Endodermal cell (in vitro differentiated cells): ENCODE results near the gene HS3ST3B1. TPM values are rescaled to one million over a fixed set of nuclear protein-coding genes. Genes with fewer than 3 reads are reported as not detected.

Experiments used
- DNase-seq: peaks from one replicate; pipeline ENCODE4 v3.0.0-alpha.2; 2017
- H3K27ac ChIP-seq: 2 replicates; pipeline ENCODE4 v1.5.1; 2013; ENCODE audit warnings: mild to moderate bottlenecking, low read depth, low read length, moderate library complexity
- H3K27me3 ChIP-seq: 2 replicates; pipeline ENCODE4 v1.6.1; 2013; ENCODE audit warnings: mild to moderate bottlenecking, low read length, moderate library complexity; ENCODE audit not compliant: insufficient read depth, control insufficient read depth, poor library complexity, severe bottlenecking
- H3K36me3 ChIP-seq: 2 replicates; pipeline ENCODE4 v1.7.0; 2013; ENCODE audit warnings: mild to moderate bottlenecking, low read length, moderate library complexity; ENCODE audit not compliant: control insufficient read depth, insufficient read depth
- H3K4me1 ChIP-seq: one replicate; pipeline ENCODE4 v1.7.0; 2013; ENCODE audit warnings: low read length; ENCODE audit not compliant: control insufficient read depth, insufficient read depth
- H3K4me3 ChIP-seq: 2 replicates; pipeline ENCODE4 v1.5.1; 2013; ENCODE audit warnings: mild to moderate bottlenecking, low read length, moderate library complexity
- H3K9ac ChIP-seq: 2 replicates; pipeline ENCODE4 v1.6.1; 2013; ENCODE audit warnings: mild to moderate bottlenecking, low read length, moderate library complexity; ENCODE audit not compliant: poor library complexity, severe bottlenecking; ENCODE audit errors: extremely low read depth
- H3K9me3 ChIP-seq: 2 replicates; pipeline ENCODE4 v1.6.1; 2013; ENCODE audit warnings: mild to moderate bottlenecking, low read length, moderate library complexity; ENCODE audit not compliant: control insufficient read depth
- H3K27ac Mint-ChIP-seq: 2 replicates; pipeline ENCODE4 v1.8.0; 2020; ENCODE audit warnings: mixed read lengths
- H3K27me3 Mint-ChIP-seq: 2 replicates; pipeline ENCODE4 v1.8.0; 2021; ENCODE audit warnings: mild to moderate bottlenecking, mixed read lengths; ENCODE audit not compliant: insufficient read depth
- H3K36me3 Mint-ChIP-seq: 2 replicates; pipeline ENCODE4 v1.8.0; 2020; ENCODE audit warnings: low read depth, mixed read lengths
- H3K4me1 Mint-ChIP-seq: 2 replicates; pipeline ENCODE4 v1.8.0; 2020; ENCODE audit warnings: mixed read lengths
- H3K4me3 Mint-ChIP-seq: 2 replicates; pipeline ENCODE4 v1.8.0; 2020; ENCODE audit warnings: mild to moderate bottlenecking, moderate library complexity, mixed read lengths
- H3K9me3 Mint-ChIP-seq: 2 replicates; pipeline ENCODE4 v1.8.0; 2020; ENCODE audit warnings: mild to moderate bottlenecking, mixed read lengths
- CTCF ChIP-seq: fragments of 200-600 bp; sonication (generic); conservative IDR thresholded peaks from 2 replicates; pipeline ENCODE4 v1.5.0; 2021; ENCODE audit warnings: antibody characterized with exemption, mild to moderate bottlenecking
- WGBS, 2 experiments: methylation state at CpG; one replicate each; pipeline versions ENCODE4 v1.1.5 to v1.1.7; 2013; ENCODE audit warnings: missing lambda C conversion rate in 2 of 2, mixed read lengths in 1 of 2; ENCODE audit not compliant: insufficient coverage in 1 of 2, insufficient read length in 1 of 2; 5-methylcytosine and 5-hydroxymethylcytosine counted together
- total RNA-seq, 2 donors: library from RNA; stranded (reverse); fragmentation: NEBNext Ultra II Directional in 1 of 2; extraction: Animal tissue kit (Norgen Biotek cat#: 25700) in 1 of 2; gene quantifications; 2 replicates in 1 of 2; 3 replicates in 1 of 2; pipeline ENCODE4 v1.2.1, GENCODE V29; 2021

Gene HS3ST3B1
- total RNA-seq, 2 donors from 2014 or later = 5.6 to 6.9 TPM

GRCh38 chr17:14331982-14332298, 31.1 kb downstream of the HS3ST3B1 start:
- Histone ChIP-seq H3K27me3 (no peaks in the 10 kb centered on the region), H3K27ac (peak overlapping the region; percentile 5), H3K4me1 (peaks cover 19% of the 10 kb centered on the region), H3K4me3 (no peak overlapping the region), H3K36me3 (no peaks in the 10 kb centered on the region), H3K9me3 (no peaks in the 10 kb centered on the region), H3K9ac (no peak overlapping the region)
- Mint-ChIP-seq H3K9me3 (no peaks in the 10 kb centered on the region), H3K27ac (no peak overlapping the region), H3K4me3 (no peak overlapping the region), H3K4me1 (peaks cover 64% of the 10 kb centered on the region), H3K27me3 (peaks cover 26% of the 10 kb centered on the region), H3K36me3 (no peaks in the 10 kb centered on the region)
- DNase-seq = no peak
- 40 to 70% methylated on average over 2 to 3 of the region's 3 CpGs for whole genome bisulfite sequencing, 2 experiments
- no peak for TF ChIP-seq CTCF

- 6 to 46% methylated on average over 2 to 10 of the region's 10 CpGs for WGBS, 2 experiments
- peaks cover 62% of the 10 kb centered on the region for H3K4me1 Mint-ChIP-seq
Observed at GRCh38 chr17:14332331-14332730, 31.4 kb downstream of the HS3ST3B1 start.

GRCh38 chr17:14333506-14333905, 32.6 kb downstream of the HS3ST3B1 start:
- Histone ChIP-seq H3K36me3 (no peaks in the 10 kb centered on the region), H3K9me3 (no peaks in the 10 kb centered on the region), H3K27me3 (no peaks in the 10 kb centered on the region), H3K9ac (no peak overlapping the region), H3K4me1 (peaks cover 19% of the 10 kb centered on the region), H3K4me3 (no peak overlapping the region), H3K27ac (no peak overlapping the region)
- H3K9me3 Mint-ChIP-seq = no peaks in the 10 kb centered on the region
- no peak overlapping the region for H3K4me3 Mint-ChIP-seq
- no peak for TF ChIP-seq CTCF
- DNase-seq = no peak
- 90 to 91% methylated on average over 2 to 7 of the region's 7 CpGs for WGBS, 2 experiments
- H3K27me3 Mint-ChIP-seq = peaks cover 26% of the 10 kb centered on the region
- H3K36me3 Mint-ChIP-seq = peaks cover 2% of the 10 kb centered on the region
- no peak overlapping the region for H3K27ac Mint-ChIP-seq
- peaks cover 54% of the 10 kb centered on the region for H3K4me1 Mint-ChIP-seq

More at GRCh38 chr17:14332331-14332730, 31.4 kb downstream of the HS3ST3B1 start:
- H3K27ac Mint-ChIP-seq = no peak overlapping the region
- Histone ChIP-seq H3K4me3 (no peak overlapping the region), H3K4me1 (peaks cover 19% of the 10 kb centered on the region), H3K36me3 (no peaks in the 10 kb centered on the region), H3K27ac (peak overlapping the region; percentile 25), H3K27me3 (no peaks in the 10 kb centered on the region), H3K9me3 (no peaks in the 10 kb centered on the region), H3K9ac (no peak overlapping the region)
- H3K4me3 Mint-ChIP-seq = no peak overlapping the region
- peak; percentile 75 for DNase-seq
- TF ChIP-seq CTCF = no peak
- H3K36me3 Mint-ChIP-seq = peaks cover 2% of the 10 kb centered on the region
- peaks cover 25% of the 10 kb centered on the region for H3K27me3 Mint-ChIP-seq
- no peaks in the 10 kb centered on the region for H3K9me3 Mint-ChIP-seq
